ENCODE data around the gene IL2RA. TPM values are rescaled to one million over a fixed set of nuclear protein-coding genes. Genes with fewer than 3 reads are reported as not detected.

The IL2RA gene
- total and polyA plus RNA-seq, 9 of the 15 experiments (the other 6 are each of a cell fraction or from before 2014, with no cell fraction given) = 0.95 TPM; not detected in 8

DNA sequence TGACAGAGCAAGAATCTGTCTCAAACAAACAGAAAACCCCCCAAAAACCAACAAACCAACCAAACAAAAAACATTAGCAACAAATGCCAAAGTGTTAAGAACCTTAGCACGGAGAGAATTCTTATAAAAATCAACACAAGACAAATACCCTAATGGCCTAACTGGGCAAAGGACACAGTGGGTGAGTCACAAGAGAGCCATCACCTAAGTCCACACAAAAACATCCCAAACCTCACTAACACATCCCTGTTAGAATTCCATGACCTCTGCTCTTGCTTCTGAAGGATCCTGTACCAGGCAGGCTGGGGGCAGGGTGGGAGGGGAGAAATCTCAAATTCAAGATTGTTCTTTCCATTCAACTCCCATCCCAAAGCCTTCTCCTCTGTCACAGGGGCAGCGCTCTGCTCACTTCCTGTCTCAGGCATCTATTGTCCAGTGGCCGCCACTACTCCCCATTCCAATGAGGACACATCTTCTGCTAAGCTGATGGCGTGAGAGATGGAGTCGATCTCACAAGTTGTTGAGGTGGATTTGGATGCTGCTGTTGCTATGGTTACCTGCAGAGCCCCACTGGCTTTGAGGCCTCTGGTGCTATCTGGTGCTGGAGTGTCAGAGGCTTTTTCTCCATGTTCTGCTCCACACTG, 94.0 kb downstream of the IL2RA start (continued):
- no peak for TF ChIP-seq SRF (CRISPR knock-in tag; IDR thresholded peaks at IDR 0.05)

GRCh38 chr10:5965266-5965665, 96.9 kb downstream of the IL2RA start:
- WGBS (ENCODE audit: insufficient coverage, low coverage, missing lambda C conversion rate) = 80% methylated on average over 7 of the region's 8 CpGs
- H3K4me2 ChIP-seq (ENCODE audit: insufficient read depth, low read length) = no peak overlapping the region
- no peak for FAIRE-seq
- intact Hi-C loops (cut with micrococcal nuclease) = no loop called here
- ATAC-seq = no peak
- H3K79me2 ChIP-seq (ENCODE audit: control insufficient read depth, insufficient read depth, low read length) = peaks cover 11% of the 10 kb centered on the region; the same call in 2 of the 3 replicates
- H3K27me3 ChIP-seq (ENCODE audit: control insufficient read depth in 2 of 2, insufficient read depth in 2 of 2, low read length in 2 of 2) = no peaks in the 10 kb centered on the region
- POLR2A ChIA-PET = interaction anchor here (0.7 kb wide), 2 partner anchors 12 to 13 kb away, joined by 4 read pairs; partner anchors contain the start of gene IL15RA
- H2AFZ ChIP-seq (ENCODE audit: low read depth, low read length) = no peak overlapping the region
- H3K27ac ChIP-seq (ENCODE audit: extremely low read depth, low read depth, low read length) = no peak overlapping the region
- peaks cover 11% of the 10 kb centered on the region; the same call in 2 of the 3 replicates for H3K36me3 ChIP-seq (ENCODE audit: control insufficient read depth, insufficient read depth, low read length)
- no peak for TF ChIP-seq CLOCK (CRISPR knock-in tag; IDR thresholded peaks at IDR 0.05; ENCODE audit: borderline replicate concordance)
- no peak for TF ChIP-seq SMARCA5 (IDR thresholded peaks at IDR 0.05)
- no peak for TF ChIP-seq YBX1 (IDR thresholded peaks at IDR 0.05)
- TF ChIP-seq SRF (CRISPR knock-in tag; IDR thresholded peaks at IDR 0.05) = no peak
- no peak for TF ChIP-seq FOXK2 (conservative IDR thresholded peaks at IDR 0.05 in 1 of 2, IDR thresholded peaks at IDR 0.05 in 1 of 2; ENCODE audit: low read depth in 2 of 2)
- no peak for TF ChIP-seq ZNF184 (CRISPR knock-in tag; IDR thresholded peaks at IDR 0.05)
- no peak for TF ChIP-seq ZNF274 (IDR thresholded peaks at IDR 0.05; ENCODE audit: borderline replicate concordance, low read depth, low read length)
- TF ChIP-seq TAL1 (IDR thresholded peaks at IDR 0.05) = no peak
- no peak for TF ChIP-seq ERF (CRISPR knock-in tag; IDR thresholded peaks at IDR 0.05)
- TF ChIP-seq ID3 (CRISPR knock-in tag; IDR thresholded peaks at IDR 0.05) = no peak
- TF ChIP-seq ID3 (tag; IDR thresholded peaks at IDR 0.05) = no peak
- no peak for TF ChIP-seq ZNF165 (CRISPR knock-in tag; IDR thresholded peaks at IDR 0.05; ENCODE audit: borderline replicate concordance)
- no peak for TF ChIP-seq SRSF7 (optimal IDR thresholded peaks at IDR 0.05; ENCODE audit: low read depth, low read length)
- no peaks in the 10 kb centered on the region; the same call in 1 of the 2 replicates for H4K20me1 ChIP-seq (replicated peaks; ENCODE audit: control insufficient read depth, insufficient read depth, low read length)
- H3K9me1 ChIP-seq (ENCODE audit: control insufficient read depth, insufficient read depth, low read length) = peaks cover 6% of the 10 kb centered on the region
- H3K4me3 ChIP-seq = no peak overlapping the region
- H3K9ac ChIP-seq (ENCODE audit: insufficient read depth in 1 of 2, low read depth in 2 of 2, low read length in 2 of 2) = no peak overlapping the region
- peaks cover 8 to 20% of the 10 kb centered on the region in 2 experiments; a peak in 4 of 5 replicates for H3K4me1 ChIP-seq (replicated peaks in 1 of 2; ENCODE audit: control insufficient read depth in 2 of 2, insufficient read depth in 2 of 2, low read length in 2 of 2)
- BruUV-seq (replicated peaks) = no TSS peak
- in situ Hi-C loops (cut with MboI) = no loop called here
- H3K9me3 ChIP-seq (replicated peaks; ENCODE audit: control insufficient read depth, insufficient read depth, low read depth, low read length) = no peaks in the 10 kb centered on the region
- no peak for DNase-seq (ENCODE audit: extremely low read depth in 1 of 4, low spot score in 3 of 4)
- CTCF ChIA-PET (ENCODE audit: low intra/inter-chr PET ratio) = no interaction called here
